Activated CD4-positive, alpha-beta T cell treated with anti-CD3 and anti-CD28 coated beads, Interleukin-2, amount 50 U/mL, for 48 hours (primary cell): ENCODE data around the gene NUPR1.
"Not testable (repeated sequence)": the region's sequence is repeated elsewhere in the genome, so short reads cannot be mapped to it uniquely, and the experiment has no call there.

Source experiments
- DNase-seq, 2 experiments: peaks; one replicate each; pipeline ENCODE4 v3.0.0-alpha.2; 2020

Gene NUPR1

GRCh38 chr16:28554634-28555423, 16.1 kb upstream of the NUPR1 start:
- no peak for DNase-seq

- peak; percentile 92 to 93 for DNase-seq
Measured at GRCh38 chr16:28553776-28554633, 15.2 kb upstream of the NUPR1 start, which contains the start of gene SGF29. TSS of gene SGF29 (plus strand) at chr16:28553920. CDS start at chr16:28581070, 27,150 bp downstream.

- no peak for DNase-seq
Measured at GRCh38 chr16:28549301-28549899, 10.6 kb upstream of the NUPR1 start.

- no peak for DNase-seq
Measured at GRCh38 chr16:28548306-28548802, 9.6 kb upstream of the NUPR1 start.

GRCh38 chr16:28546626-28547025, 7.9 kb upstream of the NUPR1 start:
- no peak for DNase-seq

- not testable (repeated sequence) for DNase-seq
Measured at GRCh38 chr16:28545964-28546363, 7.2 kb upstream of the NUPR1 start.

GRCh38 chr16:28544998-28545397, 6.2 kb upstream of the NUPR1 start:
- no peak for DNase-seq

- no peak for DNase-seq
Measured at GRCh38 chr16:28543072-28543471, 4.3 kb upstream of the NUPR1 start.

- no peak for DNase-seq
Measured at GRCh38 chr16:28542646-28543045, 3.9 kb upstream of the NUPR1 start.

- no peak for DNase-seq
Measured at GRCh38 chr16:28540346-28540745, 1.6 kb upstream of the NUPR1 start.

GRCh38 chr16:28537964-28538732, 626 bp downstream of the NUPR1 start:
- DNase-seq = no peak

- no peak for DNase-seq
Measured at GRCh38 chr16:28537076-28537475, 1.7 kb downstream of the NUPR1 start.

- no peak for DNase-seq
Measured at GRCh38 chr16:28534542-28535373, 4.0 kb downstream of the NUPR1 start.

GRCh38 chr16:28532940-28533647, 5.7 kb downstream of the NUPR1 start:
- DNase-seq = no peak

GRCh38 chr16:28531777-28532744, 6.7 kb downstream of the NUPR1 start:
- no peak for DNase-seq

GRCh38 chr16:28529124-28529523, 9.7 kb downstream of the NUPR1 start:
- DNase-seq = no peak

- no peak for DNase-seq
Measured at GRCh38 chr16:28528463-28528867, 10.3 kb downstream of the NUPR1 start.

GRCh38 chr16:28527985-28528384, 10.8 kb downstream of the NUPR1 start:
- no peak for DNase-seq

GRCh38 chr16:28527100-28527785, 11.5 kb downstream of the NUPR1 start:
- not testable (repeated sequence) for DNase-seq
